ENCODE results near the gene GPRC5B. TPM values are rescaled to one million over a fixed set of nuclear protein-coding genes. Genes with fewer than 3 reads are reported as not detected.

Gene GPRC5B
- total and polyA plus RNA-seq, 2 of the 8 experiments (the other 6 are each of a cell fraction or from before 2014, with no cell fraction given): 106 to 160 TPM

DNA sequence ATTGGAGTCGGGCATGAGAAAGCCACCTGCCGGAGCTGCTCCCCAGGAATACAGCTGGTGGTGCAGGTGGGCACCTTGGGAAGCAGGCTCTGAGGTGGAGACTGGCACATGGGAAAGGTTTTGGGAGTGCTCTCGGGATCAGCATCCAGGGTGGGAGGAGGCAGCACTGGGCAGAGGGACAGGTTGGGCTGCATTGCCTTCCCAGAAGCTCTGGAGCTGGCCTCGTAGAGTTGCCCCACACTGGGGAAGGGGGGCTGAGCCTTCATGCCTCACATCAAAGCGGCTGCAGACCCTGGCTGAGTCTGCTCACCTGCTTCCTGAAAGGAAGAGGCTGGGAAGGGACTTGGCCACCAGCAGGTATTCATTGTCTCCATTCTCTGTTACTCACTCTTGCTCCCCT, 13.5 kb upstream of the GPRC5B start (continued):
- TF ChIP-seq, protein P1, sequence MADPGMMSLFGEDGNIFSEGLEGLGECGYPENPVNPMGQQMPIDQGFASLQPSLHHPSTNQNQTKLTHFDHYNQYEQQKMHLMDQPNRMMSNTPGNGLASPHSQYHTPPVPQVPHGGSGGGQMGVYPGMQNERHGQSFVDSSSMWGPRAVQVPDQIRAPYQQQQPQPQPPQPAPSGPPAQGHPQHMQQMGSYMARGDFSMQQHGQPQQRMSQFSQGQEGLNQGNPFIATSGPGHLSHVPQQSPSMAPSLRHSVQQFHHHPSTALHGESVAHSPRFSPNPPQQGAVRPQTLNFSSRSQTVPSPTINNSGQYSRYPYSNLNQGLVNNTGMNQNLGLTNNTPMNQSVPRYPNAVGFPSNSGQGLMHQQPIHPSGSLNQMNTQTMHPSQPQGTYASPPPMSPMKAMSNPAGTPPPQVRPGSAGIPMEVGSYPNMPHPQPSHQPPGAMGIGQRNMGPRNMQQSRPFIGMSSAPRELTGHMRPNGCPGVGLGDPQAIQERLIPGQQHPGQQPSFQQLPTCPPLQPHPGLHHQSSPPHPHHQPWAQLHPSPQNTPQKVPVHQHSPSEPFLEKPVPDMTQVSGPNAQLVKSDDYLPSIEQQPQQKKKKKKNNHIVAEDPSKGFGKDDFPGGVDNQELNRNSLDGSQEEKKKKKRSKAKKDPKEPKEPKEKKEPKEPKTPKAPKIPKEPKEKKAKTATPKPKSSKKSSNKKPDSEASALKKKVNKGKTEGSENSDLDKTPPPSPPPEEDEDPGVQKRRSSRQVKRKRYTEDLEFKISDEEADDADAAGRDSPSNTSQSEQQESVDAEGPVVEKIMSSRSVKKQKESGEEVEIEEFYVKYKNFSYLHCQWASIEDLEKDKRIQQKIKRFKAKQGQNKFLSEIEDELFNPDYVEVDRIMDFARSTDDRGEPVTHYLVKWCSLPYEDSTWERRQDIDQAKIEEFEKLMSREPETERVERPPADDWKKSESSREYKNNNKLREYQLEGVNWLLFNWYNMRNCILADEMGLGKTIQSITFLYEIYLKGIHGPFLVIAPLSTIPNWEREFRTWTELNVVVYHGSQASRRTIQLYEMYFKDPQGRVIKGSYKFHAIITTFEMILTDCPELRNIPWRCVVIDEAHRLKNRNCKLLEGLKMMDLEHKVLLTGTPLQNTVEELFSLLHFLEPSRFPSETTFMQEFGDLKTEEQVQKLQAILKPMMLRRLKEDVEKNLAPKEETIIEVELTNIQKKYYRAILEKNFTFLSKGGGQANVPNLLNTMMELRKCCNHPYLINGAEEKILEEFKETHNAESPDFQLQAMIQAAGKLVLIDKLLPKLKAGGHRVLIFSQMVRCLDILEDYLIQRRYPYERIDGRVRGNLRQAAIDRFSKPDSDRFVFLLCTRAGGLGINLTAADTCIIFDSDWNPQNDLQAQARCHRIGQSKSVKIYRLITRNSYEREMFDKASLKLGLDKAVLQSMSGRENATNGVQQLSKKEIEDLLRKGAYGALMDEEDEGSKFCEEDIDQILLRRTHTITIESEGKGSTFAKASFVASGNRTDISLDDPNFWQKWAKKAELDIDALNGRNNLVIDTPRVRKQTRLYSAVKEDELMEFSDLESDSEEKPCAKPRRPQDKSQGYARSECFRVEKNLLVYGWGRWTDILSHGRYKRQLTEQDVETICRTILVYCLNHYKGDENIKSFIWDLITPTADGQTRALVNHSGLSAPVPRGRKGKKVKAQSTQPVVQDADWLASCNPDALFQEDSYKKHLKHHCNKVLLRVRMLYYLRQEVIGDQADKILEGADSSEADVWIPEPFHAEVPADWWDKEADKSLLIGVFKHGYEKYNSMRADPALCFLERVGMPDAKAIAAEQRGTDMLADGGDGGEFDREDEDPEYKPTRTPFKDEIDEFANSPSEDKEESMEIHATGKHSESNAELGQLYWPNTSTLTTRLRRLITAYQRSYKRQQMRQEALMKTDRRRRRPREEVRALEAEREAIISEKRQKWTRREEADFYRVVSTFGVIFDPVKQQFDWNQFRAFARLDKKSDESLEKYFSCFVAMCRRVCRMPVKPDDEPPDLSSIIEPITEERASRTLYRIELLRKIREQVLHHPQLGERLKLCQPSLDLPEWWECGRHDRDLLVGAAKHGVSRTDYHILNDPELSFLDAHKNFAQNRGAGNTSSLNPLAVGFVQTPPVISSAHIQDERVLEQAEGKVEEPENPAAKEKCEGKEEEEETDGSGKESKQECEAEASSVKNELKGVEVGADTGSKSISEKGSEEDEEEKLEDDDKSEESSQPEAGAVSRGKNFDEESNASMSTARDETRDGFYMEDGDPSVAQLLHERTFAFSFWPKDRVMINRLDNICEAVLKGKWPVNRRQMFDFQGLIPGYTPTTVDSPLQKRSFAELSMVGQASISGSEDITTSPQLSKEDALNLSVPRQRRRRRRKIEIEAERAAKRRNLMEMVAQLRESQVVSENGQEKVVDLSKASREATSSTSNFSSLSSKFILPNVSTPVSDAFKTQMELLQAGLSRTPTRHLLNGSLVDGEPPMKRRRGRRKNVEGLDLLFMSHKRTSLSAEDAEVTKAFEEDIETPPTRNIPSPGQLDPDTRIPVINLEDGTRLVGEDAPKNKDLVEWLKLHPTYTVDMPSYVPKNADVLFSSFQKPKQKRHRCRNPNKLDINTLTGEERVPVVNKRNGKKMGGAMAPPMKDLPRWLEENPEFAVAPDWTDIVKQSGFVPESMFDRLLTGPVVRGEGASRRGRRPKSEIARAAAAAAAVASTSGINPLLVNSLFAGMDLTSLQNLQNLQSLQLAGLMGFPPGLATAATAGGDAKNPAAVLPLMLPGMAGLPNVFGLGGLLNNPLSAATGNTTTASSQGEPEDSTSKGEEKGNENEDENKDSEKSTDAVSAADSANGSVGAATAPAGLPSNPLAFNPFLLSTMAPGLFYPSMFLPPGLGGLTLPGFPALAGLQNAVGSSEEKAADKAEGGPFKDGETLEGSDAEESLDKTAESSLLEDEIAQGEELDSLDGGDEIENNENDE (IDR thresholded peaks at IDR 0.05; ENCODE audit: insufficient replicate concordance, low read length): no peak
- TF ChIP-seq SUZ12 (IDR thresholded peaks at IDR 0.05; ENCODE audit: low read length) (no peak), MAFK (IDR thresholded peaks at IDR 0.05; ENCODE audit: low read depth, low read length) (no peak), TBP (IDR thresholded peaks at IDR 0.05; ENCODE audit: low read depth, low read length) (no peak), JUND (IDR thresholded peaks at IDR 0.05; ENCODE audit: low read length) (no peak), YY1 (IDR thresholded peaks at IDR 0.05; ENCODE audit: low read depth, low read length) (no peak), BRCA1 (IDR thresholded peaks at IDR 0.05; ENCODE audit: low read depth, low read length) (no peak), RAD21 (IDR thresholded peaks at IDR 0.05 in 1 of 2, conservative IDR thresholded peaks at IDR 0.05 in 1 of 2; ENCODE audit: low read depth in 2 of 2, low read length in 2 of 2) (no peak), CEBPB (IDR thresholded peaks at IDR 0.05; ENCODE audit: low read depth, low read length) (no peak), BCL11A (IDR thresholded peaks at IDR 0.05; ENCODE audit: low read depth in 2 of 2, low read length in 2 of 2) (no peak), BACH1 (IDR thresholded peaks at IDR 0.05; ENCODE audit: low read length) (no peak), HDAC6 (IDR thresholded peaks at IDR 0.05; ENCODE audit: low read depth, low read length) (no peak), POLR2AphosphoS5 (IDR thresholded peaks at IDR 0.05; ENCODE audit: low read depth, low read length) (no peak), SP4 (IDR thresholded peaks at IDR 0.05; ENCODE audit: low read length) (no peak)
